ENCODE results near the gene HOXC11. TPM values are rescaled to one million over a fixed set of nuclear protein-coding genes. Genes with fewer than 3 reads are reported as not detected.

The HOXC11 gene
- total RNA-seq, 5 donors from 2014 or later (not counting 1 experiment from before 2014, with no cell fraction given): not detected

DNA sequence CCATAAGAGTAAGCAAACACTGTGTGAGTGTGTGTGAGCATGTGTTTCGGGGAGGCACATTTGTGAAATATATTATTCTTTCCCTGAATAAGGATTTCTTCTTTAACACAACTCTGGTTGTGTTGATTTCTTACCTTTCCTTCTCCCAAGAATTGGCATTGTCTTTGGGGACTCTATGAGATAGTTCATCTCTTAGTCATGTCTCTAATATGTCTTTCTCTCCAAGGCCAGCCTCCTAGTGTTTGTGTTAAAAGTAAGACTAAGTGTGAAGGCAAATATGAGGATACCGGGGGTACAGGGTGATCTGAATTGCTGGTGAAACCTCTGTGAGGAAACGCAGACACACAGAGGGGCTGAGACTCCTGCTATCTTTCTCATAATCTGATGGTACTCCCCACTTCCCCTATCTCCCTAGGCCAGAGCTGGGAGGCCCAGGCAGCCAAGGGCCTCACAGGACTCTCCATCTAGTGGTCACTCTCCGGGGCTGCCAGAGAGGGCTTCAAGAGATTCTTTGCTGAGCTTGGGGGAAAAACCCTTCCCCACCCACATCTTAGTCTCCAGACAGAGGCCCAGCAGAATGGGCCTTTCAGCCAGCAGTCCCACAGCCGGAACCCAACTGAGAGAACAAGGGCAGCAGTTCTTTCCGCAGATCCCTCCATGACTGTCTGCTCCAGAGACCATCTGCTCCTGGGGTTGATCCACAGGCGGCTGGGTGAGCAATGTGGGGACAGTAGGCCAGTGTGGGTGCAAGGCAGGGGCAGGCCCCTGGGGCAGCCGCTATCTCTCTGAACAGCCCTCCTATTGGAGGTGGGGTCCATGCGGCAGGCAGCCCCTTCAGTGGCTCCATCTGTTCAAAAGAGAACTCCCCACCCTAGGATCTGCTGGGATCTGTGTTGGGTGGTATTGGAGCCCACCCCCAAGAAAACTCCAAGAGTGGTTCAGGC lies 24.0 kb upstream of the HOXC11 start:
- peaks cover 11 to 17% (median 16%) of the 10 kb centered on the region in 3 donors for H3K4me1 Mint-ChIP-seq
- H3K27me3 ChIP-seq (replicated peaks in 1 of 2; ENCODE audit: control insufficient read depth in 2 of 2, extremely low read depth in 1 of 2, insufficient read depth in 2 of 2, low read length in 1 of 2): peaks cover 30 to 96% of the 10 kb centered on the region in 2 experiments
- ATAC-seq (replicated peaks in 1 of 4) (no peak), DNase-seq (no peak)
- no peak overlapping the region for H3K4me3 ChIP-seq (ENCODE audit: control insufficient read depth in 1 of 2, extremely low read depth in 1 of 2, low read length in 1 of 2)
- ChIA-PET POLR2A (no interaction called here), CTCF (no interaction called here)
- no peak overlapping the region for H3K27ac ChIP-seq (ENCODE audit: low read length)
- H3K9me3 Mint-ChIP-seq: no peaks in the 10 kb centered on the region
- no peak overlapping the region for H3K4me3 Mint-ChIP-seq
- H3K27ac Mint-ChIP-seq: peak overlapping the region in 1 of 2 donors; percentile 2
- H3K36me3 Mint-ChIP-seq: no peaks in the 10 kb centered on the region
- H3K36me3 ChIP-seq (ENCODE audit: control insufficient read depth in 2 of 2, extremely low read depth in 1 of 2, insufficient read depth in 1 of 2, low read length in 1 of 2): no peaks in the 10 kb centered on the region
- peaks cover 0 to 35% of the 10 kb centered on the region in 2 experiments for H3K4me1 ChIP-seq (ENCODE audit: control insufficient read depth in 1 of 2, extremely low read depth in 1 of 2, insufficient read depth in 2 of 2, low read length in 2 of 2)
- no peaks in the 10 kb centered on the region for H3K9me3 ChIP-seq
- WGBS (ENCODE audit: insufficient coverage): 30% methylated on average over 3 of the region's 9 CpGs
- peaks cover 84 to 98% of the 10 kb centered on the region in 2 donors for H3K27me3 Mint-ChIP-seq

DNA sequence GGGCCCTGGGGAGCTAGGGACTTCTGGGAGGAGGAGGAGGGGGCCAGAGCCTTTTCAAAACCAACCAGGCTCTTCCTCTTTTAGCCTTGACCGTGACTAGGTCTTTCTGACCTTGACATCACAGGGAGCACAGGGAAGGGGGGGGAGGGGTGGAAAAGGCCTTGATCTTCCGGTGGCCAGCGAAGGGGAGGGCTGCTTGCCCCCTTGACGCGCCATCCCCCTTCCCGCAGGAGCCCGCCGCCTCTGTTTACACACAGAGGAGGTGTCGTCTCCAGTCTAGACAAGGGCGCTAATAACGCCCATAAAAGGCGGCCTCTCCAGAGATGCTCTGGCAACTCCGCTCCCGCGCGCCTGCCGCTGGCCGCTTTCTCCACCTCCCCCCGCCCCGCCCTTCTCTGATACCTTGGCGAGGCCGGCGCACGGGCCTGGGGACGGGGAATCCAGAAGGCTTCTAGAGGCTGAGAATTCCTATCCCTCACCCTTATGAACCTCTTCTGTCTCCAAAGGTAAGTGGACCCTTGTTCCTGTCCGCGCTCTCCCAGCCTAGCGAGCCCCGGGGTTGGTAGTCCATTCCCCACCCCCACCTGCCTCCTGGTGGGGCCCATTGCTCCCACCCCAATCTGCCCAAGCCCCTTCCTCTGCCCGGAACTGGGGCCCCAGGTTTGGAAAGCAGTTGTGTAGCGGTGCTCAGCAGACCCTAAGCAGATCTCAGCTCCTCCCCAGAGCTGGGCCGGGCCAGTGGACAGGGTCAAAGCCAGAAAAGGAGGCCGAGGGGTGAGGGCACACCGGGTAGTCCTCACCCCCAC lies 23.1 kb upstream of the HOXC11 start:
- no peaks in the 10 kb centered on the region for H3K36me3 Mint-ChIP-seq
- H3K27me3 ChIP-seq (replicated peaks in 1 of 2; ENCODE audit: control insufficient read depth in 2 of 2, extremely low read depth in 1 of 2, insufficient read depth in 2 of 2, low read length in 1 of 2): peaks cover 32 to 96% of the 10 kb centered on the region in 2 experiments
- H3K4me3 Mint-ChIP-seq: no peak overlapping the region
- H3K36me3 ChIP-seq (ENCODE audit: control insufficient read depth in 2 of 2, extremely low read depth in 1 of 2, insufficient read depth in 1 of 2, low read length in 1 of 2): no peaks in the 10 kb centered on the region
- no peaks in the 10 kb centered on the region for H3K9me3 Mint-ChIP-seq
- DNase-seq: no peak
- H3K9me3 ChIP-seq: no peaks in the 10 kb centered on the region
- H3K27me3 Mint-ChIP-seq: peaks cover 79 to 97% of the 10 kb centered on the region in 2 donors
- peaks cover 0 to 37% of the 10 kb centered on the region in 2 experiments for H3K4me1 ChIP-seq (ENCODE audit: control insufficient read depth in 1 of 2, extremely low read depth in 1 of 2, insufficient read depth in 2 of 2, low read length in 2 of 2)
- POLR2A ChIA-PET: no interaction called here
- H3K27ac ChIP-seq (ENCODE audit: low read length): no peak overlapping the region
- WGBS (ENCODE audit: insufficient coverage): 10% methylated on average over 31 of the region's 34 CpGs
- CTCF ChIA-PET: no interaction called here
- H3K27ac Mint-ChIP-seq: no peak overlapping the region
- no peak overlapping the region for H3K4me3 ChIP-seq (ENCODE audit: control insufficient read depth in 1 of 2, extremely low read depth in 1 of 2, low read length in 1 of 2)
- peaks cover 10 to 17% (median 14%) of the 10 kb centered on the region in 3 donors for H3K4me1 Mint-ChIP-seq
- no peak for ATAC-seq (replicated peaks in 1 of 4)

DNA sequence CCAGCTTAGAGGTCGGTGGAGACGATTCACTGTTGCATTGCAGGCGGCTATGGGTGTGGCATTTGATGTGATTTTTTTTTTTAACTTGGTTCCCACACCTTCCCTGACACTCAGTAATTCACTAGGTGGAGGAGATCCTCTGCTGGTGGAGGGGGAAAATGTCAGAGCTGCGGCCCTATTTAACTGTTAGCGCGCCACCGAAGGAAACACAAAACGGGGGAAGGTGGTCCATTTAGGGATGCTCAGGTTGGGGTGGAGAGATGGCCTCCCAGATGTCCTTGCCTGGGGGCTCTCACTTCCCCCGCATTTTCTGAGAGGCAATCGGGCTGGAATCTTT lies 22.5 kb upstream of the HOXC11 start:
- ChIA-PET POLR2A (interaction anchor here in 1 of 2 donors (0.6 kb wide), 1 partner anchor 12 kb away, joined by 5 read pairs; the partner anchor contains the start of gene HOXC13), CTCF (no interaction called here)
- no peak overlapping the region for H3K27ac ChIP-seq (ENCODE audit: low read length)
- H3K4me3 ChIP-seq (ENCODE audit: control insufficient read depth in 1 of 2, extremely low read depth in 1 of 2, low read length in 1 of 2): no peak overlapping the region
- no peak for DNase-seq
- H3K27me3 ChIP-seq (replicated peaks in 1 of 2; ENCODE audit: control insufficient read depth in 2 of 2, extremely low read depth in 1 of 2, insufficient read depth in 2 of 2, low read length in 1 of 2): peaks cover 30 to 94% of the 10 kb centered on the region in 2 experiments
- Mint-ChIP-seq H3K27ac (no peak overlapping the region), H3K36me3 (no peaks in the 10 kb centered on the region), H3K9me3 (no peaks in the 10 kb centered on the region), H3K27me3 (peaks cover 73 to 92% of the 10 kb centered on the region in 2 donors), H3K4me3 (no peak overlapping the region), H3K4me1 (peaks cover 7 to 11% (median 9%) of the 10 kb centered on the region in 3 donors)
- no peak for ATAC-seq (replicated peaks in 1 of 4)
- no peaks in the 10 kb centered on the region for H3K36me3 ChIP-seq (ENCODE audit: control insufficient read depth in 2 of 2, extremely low read depth in 1 of 2, insufficient read depth in 1 of 2, low read length in 1 of 2)
- H3K4me1 ChIP-seq (ENCODE audit: control insufficient read depth in 1 of 2, extremely low read depth in 1 of 2, insufficient read depth in 2 of 2, low read length in 2 of 2): peaks cover 0 to 36% of the 10 kb centered on the region in 2 experiments
- H3K9me3 ChIP-seq: no peaks in the 10 kb centered on the region
- WGBS (ENCODE audit: insufficient coverage): 4% methylated on average over 7 of the region's 10 CpGs

DNA sequence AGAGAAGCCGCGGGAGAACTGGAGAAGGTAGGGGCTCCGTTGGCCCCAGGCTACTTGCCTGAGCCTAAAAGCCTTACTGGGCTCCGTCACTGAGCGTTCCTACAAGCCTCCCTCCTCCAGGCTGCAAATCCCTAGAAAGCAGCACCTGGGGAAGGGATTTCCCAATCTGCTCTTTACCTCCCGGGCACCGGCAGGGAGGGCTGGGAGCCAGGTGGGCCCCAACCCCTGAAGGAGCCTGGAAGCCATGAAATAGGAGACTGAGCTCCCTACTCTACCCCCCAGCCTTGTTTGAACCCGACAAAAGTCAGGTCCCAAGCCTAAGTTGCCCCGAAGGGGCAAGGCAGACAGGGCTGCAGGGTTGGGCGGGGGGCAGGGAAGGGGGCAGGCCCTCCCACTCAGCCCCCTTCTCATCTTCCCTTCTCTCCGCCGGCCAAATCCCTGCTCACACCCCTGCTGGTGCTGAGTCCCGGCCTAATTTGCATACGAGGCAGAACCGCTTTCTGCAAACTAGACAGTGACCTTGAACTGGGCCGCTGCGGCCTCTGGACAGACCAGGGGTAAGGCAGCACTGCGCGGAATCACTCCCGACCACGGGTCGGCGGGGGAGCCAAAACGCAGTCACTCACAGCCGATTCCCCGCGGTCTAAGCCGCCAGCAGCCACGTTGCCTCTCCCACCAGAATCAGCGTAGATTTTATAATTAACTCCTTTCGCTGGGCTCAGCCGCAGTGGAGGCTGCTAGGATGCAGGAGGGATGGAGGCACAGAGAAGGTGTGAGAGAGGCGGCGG lies 21.9 kb upstream of the HOXC11 start:
- peaks cover 72 to 92% of the 10 kb centered on the region in 2 donors for H3K27me3 Mint-ChIP-seq
- CTCF ChIA-PET: no interaction called here
- ATAC-seq (replicated peaks in 1 of 4): no peak

DNA sequence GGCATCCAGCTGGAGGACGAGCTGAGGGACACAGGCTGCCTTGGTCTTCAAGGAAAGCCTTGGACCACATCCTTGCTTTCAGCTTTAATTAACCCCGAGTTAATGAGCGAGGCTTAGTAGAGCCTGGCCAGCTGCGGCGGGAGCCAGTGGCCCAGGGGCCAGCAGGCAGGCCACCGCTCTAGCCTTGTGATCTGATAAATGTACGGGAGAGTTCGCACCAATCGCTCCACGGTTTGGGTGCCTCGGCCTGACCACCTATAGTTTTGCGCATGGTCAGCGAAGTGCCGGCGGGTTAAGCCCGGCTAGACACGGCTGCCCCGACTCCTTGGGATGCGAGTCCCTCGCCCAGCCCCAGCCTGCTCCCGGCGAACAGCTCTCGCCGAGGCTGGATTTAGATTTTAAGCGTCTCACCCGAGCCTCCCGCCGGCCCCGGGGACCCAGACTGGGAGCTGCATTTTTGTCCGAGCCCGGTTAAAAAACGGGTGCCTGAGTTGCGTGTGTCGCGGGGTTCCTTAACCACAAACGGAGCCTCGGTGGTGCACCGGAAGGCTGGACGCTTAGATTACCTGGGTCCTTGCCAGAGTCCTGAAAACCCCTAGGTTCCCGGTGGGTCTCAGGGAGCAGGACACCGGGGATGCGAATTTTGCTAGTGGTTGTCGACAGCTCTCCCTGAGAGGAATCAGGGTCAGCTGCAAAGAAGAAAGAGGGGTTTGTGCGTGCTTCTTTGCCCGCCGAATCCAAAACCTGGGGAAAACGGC lies 21.2 kb upstream of the HOXC11 start:
- no peaks in the 10 kb centered on the region for H3K36me3 Mint-ChIP-seq
- Histone ChIP-seq H3K27ac (ENCODE audit: low read length) (no peak overlapping the region), H3K4me3 (ENCODE audit: control insufficient read depth in 1 of 2, extremely low read depth in 1 of 2, low read length in 1 of 2) (peak overlapping the region in 1 of 2 donors; percentile 35), H3K9me3 (no peaks in the 10 kb centered on the region), H3K36me3 (ENCODE audit: control insufficient read depth in 2 of 2, extremely low read depth in 1 of 2, insufficient read depth in 1 of 2, low read length in 1 of 2) (no peaks in the 10 kb centered on the region), H3K27me3 (replicated peaks in 1 of 2; ENCODE audit: control insufficient read depth in 2 of 2, extremely low read depth in 1 of 2, insufficient read depth in 2 of 2, low read length in 1 of 2) (peaks cover 24 to 94% of the 10 kb centered on the region in 2 experiments), H3K4me1 (ENCODE audit: control insufficient read depth in 1 of 2, extremely low read depth in 1 of 2, insufficient read depth in 2 of 2, low read length in 2 of 2) (peaks cover 0 to 47% of the 10 kb centered on the region in 2 experiments)
- ATAC-seq (replicated peaks in 1 of 4) (no peak), DNase-seq (no peak)
- no peaks in the 10 kb centered on the region for H3K9me3 Mint-ChIP-seq
- CTCF ChIA-PET: no interaction called here
- H3K4me3 Mint-ChIP-seq: peak overlapping the region in 1 of 3 donors; percentile 15
- peak overlapping the region in 1 of 2 donors; percentile 31 for H3K27ac Mint-ChIP-seq
- WGBS (ENCODE audit: insufficient coverage): 7% methylated on average over 42 of the region's 47 CpGs
- POLR2A ChIA-PET: no interaction called here
- peaks cover 72 to 92% of the 10 kb centered on the region in 2 donors for H3K27me3 Mint-ChIP-seq
- peaks cover 18 to 24% (median 23%) of the 10 kb centered on the region in 3 donors for H3K4me1 Mint-ChIP-seq

More for the DNA sequence above, 21.9 kb upstream of the HOXC11 start:
- H3K9me3 ChIP-seq: no peaks in the 10 kb centered on the region
- peak overlapping the region in 1 of 3 donors; percentile 17 for H3K4me3 Mint-ChIP-seq
- POLR2A ChIA-PET: interaction anchor here in 1 of 2 donors (0.6 kb wide), 1 partner anchor 12 kb away, joined by 5 read pairs; the partner anchor contains the start of gene HOXC13
- no peak overlapping the region for H3K27ac ChIP-seq (ENCODE audit: low read length)
- peaks cover 26 to 94% of the 10 kb centered on the region in 2 experiments for H3K27me3 ChIP-seq (replicated peaks in 1 of 2; ENCODE audit: control insufficient read depth in 2 of 2, extremely low read depth in 1 of 2, insufficient read depth in 2 of 2, low read length in 1 of 2)
- H3K36me3 ChIP-seq (ENCODE audit: control insufficient read depth in 2 of 2, extremely low read depth in 1 of 2, insufficient read depth in 1 of 2, low read length in 1 of 2): no peaks in the 10 kb centered on the region
- H3K4me3 ChIP-seq (ENCODE audit: control insufficient read depth in 1 of 2, extremely low read depth in 1 of 2, low read length in 1 of 2): no peak overlapping the region
- no peaks in the 10 kb centered on the region for H3K36me3 Mint-ChIP-seq
- H3K9me3 Mint-ChIP-seq: no peaks in the 10 kb centered on the region
- 4% methylated on average over 21 of the region's 34 CpGs for WGBS (ENCODE audit: insufficient coverage)
- H3K27ac Mint-ChIP-seq: no peak overlapping the region
- peaks cover 11 to 16% (median 15%) of the 10 kb centered on the region in 3 donors for H3K4me1 Mint-ChIP-seq
- H3K4me1 ChIP-seq (ENCODE audit: control insufficient read depth in 1 of 2, extremely low read depth in 1 of 2, insufficient read depth in 2 of 2, low read length in 2 of 2): peaks cover 0 to 39% of the 10 kb centered on the region in 2 experiments
- no peak for DNase-seq

Measured in T-cell (primary cell).